VCaP (cell line): ENCODE results near the gene CEP135.

Experiments used
- H3K27ac ChIP-seq: fragments of 450-650 bp; 2 replicates; pipeline ENCODE4 v1.5.1; 2017
- CTCF ChIP-seq: fragments of 450-650 bp; conservative IDR thresholded peaks from 2 replicates; pipeline ENCODE4 v1.5.1; 2017; ENCODE audit warnings: mild to moderate bottlenecking, moderate library complexity

CEP135 gene

GRCh38 chr4:56007154-56007553, 58.4 kb downstream of the CEP135 start:
- no peak for TF ChIP-seq CTCF
- no peak overlapping the region for H3K27ac ChIP-seq

GRCh38 chr4:56008206-56008605, 59.5 kb downstream of the CEP135 start:
- no peak overlapping the region for H3K27ac ChIP-seq
- TF ChIP-seq CTCF = no peak

GRCh38 chr4:56026596-56026995, 77.9 kb downstream of the CEP135 start:
- H3K27ac ChIP-seq = no peak overlapping the region
- no peak for TF ChIP-seq CTCF

GRCh38 chr4:56028165-56028564, 79.4 kb downstream of the CEP135 start:
- no peak overlapping the region for H3K27ac ChIP-seq
- no peak for TF ChIP-seq CTCF

GRCh38 chr4:56038487-56039162, 89.9 kb downstream of the CEP135 start:
- TF ChIP-seq CTCF = no peak
- H3K27ac ChIP-seq = no peak overlapping the region

- no peak overlapping the region for H3K27ac ChIP-seq
- TF ChIP-seq CTCF = no peak
These were observed 92.1 kb downstream of the CEP135 start for GRCh38 chr4:56040842-56041241.

- no peak for TF ChIP-seq CTCF
- H3K27ac ChIP-seq = no peak overlapping the region
These were observed 93.5 kb downstream of the CEP135 start for GRCh38 chr4:56042225-56042624.
